ENCODE results near the gene ARHGAP26.

ARHGAP26 gene

GRCh38 chr5:142769793-142770649 lies at the start of gene ARHGAP26:
TSS of gene ARHGAP26 (plus strand) at chr5:142770377. CDS start at chr5:142770762, 385 bp downstream.
- DNase-seq (ENCODE audit: low spot score), result peak; percentile 90

- DNase-seq (ENCODE audit: low spot score), result no peak
Measured at GRCh38 chr5:142720641-142721271, 49.4 kb upstream of the ARHGAP26 start.

- no peak for DNase-seq (ENCODE audit: low spot score)
Measured at GRCh38 chr5:142722146-142722545, 48.0 kb upstream of the ARHGAP26 start.

GRCh38 chr5:142722896-142723295 lies 47.3 kb upstream of the ARHGAP26 start:
- DNase-seq (ENCODE audit: low spot score), result no peak

- no peak for DNase-seq (ENCODE audit: low spot score)
Measured at GRCh38 chr5:142724821-142725220, 45.4 kb upstream of the ARHGAP26 start.

GRCh38 chr5:142725231-142726187 lies 44.7 kb upstream of the ARHGAP26 start:
- no peak for DNase-seq (ENCODE audit: low spot score)

- no peak for DNase-seq (ENCODE audit: low spot score)
Measured at GRCh38 chr5:142726188-142726731, 43.9 kb upstream of the ARHGAP26 start.

- no peak for DNase-seq (ENCODE audit: low spot score)
Measured at GRCh38 chr5:142727735-142728047, 42.5 kb upstream of the ARHGAP26 start.

GRCh38 chr5:142735323-142736246 lies 34.6 kb upstream of the ARHGAP26 start:
- no peak for DNase-seq (ENCODE audit: low spot score)

- DNase-seq (ENCODE audit: low spot score), result no peak
Measured at GRCh38 chr5:142736247-142736632, 33.9 kb upstream of the ARHGAP26 start.

- no peak for DNase-seq (ENCODE audit: low spot score)
Measured at GRCh38 chr5:142737179-142737578, 33.0 kb upstream of the ARHGAP26 start.

GRCh38 chr5:142740474-142741242 lies 29.5 kb upstream of the ARHGAP26 start:
- no peak for DNase-seq (ENCODE audit: low spot score)

GRCh38 chr5:142743592-142744441 lies 26.4 kb upstream of the ARHGAP26 start:
- DNase-seq (ENCODE audit: low spot score), result no peak

- DNase-seq (ENCODE audit: low spot score), result no peak
Measured at GRCh38 chr5:142745268-142745667, 24.9 kb upstream of the ARHGAP26 start.

GRCh38 chr5:142746532-142747433 lies 23.4 kb upstream of the ARHGAP26 start:
- no peak for DNase-seq (ENCODE audit: low spot score)

GRCh38 chr5:142748132-142748531 lies 22.0 kb upstream of the ARHGAP26 start:
- DNase-seq (ENCODE audit: low spot score), result no peak

GRCh38 chr5:142748568-142749249 lies 21.5 kb upstream of the ARHGAP26 start:
- no peak for DNase-seq (ENCODE audit: low spot score)

GRCh38 chr5:142749321-142749720 lies 20.9 kb upstream of the ARHGAP26 start:
- DNase-seq (ENCODE audit: low spot score), result no peak

Data from HuH-7 (cell line).